Activated CD8-positive, alpha-beta memory T cell treated with anti-CD3 and anti-CD28 coated beads, Interleukin-2, amount 10 ng/mL, durations not matched to agents 7 days and 5 days (primary cell): ENCODE results near the gene NTN5. TPM values are rescaled to one million over a fixed set of nuclear protein-coding genes. Genes with fewer than 3 reads are reported as not detected.
A peak's percentile ranks its signal among the peaks of the same experiment; 100 is the strongest.
"Not testable (repeated sequence)": the region's sequence is repeated elsewhere in the genome, so short reads cannot be mapped to it uniquely, and the experiment has no call there.

Experiments used
- ATAC-seq: fragments of 150-1000 bp; cut with Tn5 transposase; one replicate; pipeline ENCODE4 v1.10.0; 2021; ENCODE audit warnings: moderate library complexity
- CTCF ChIA-PET: fragments of 350-600 bp; sonication (Branson Sonifier 250); formaldehyde crosslinking; loops from one replicate; lab custom pipeline; 2021; ENCODE audit warnings: antibody characterized with exemption; lab: Charles Lee
- DNase-seq: peaks from one replicate; pipeline ENCODE4 v3.0.0-alpha.2; 2020
- H3K27ac Mint-ChIP-seq: one replicate; pipeline ENCODE4 v1.8.0; 2021; ENCODE audit warnings: mild to moderate bottlenecking, mixed read lengths
- H3K27me3 Mint-ChIP-seq: one replicate; pipeline ENCODE4 v1.8.0; 2021; ENCODE audit warnings: mixed read lengths
- H3K36me3 Mint-ChIP-seq: one replicate; pipeline ENCODE4 v1.8.0; 2021; ENCODE audit warnings: mild to moderate bottlenecking, mixed read lengths
- H3K4me1 Mint-ChIP-seq: one replicate; pipeline ENCODE4 v1.8.0; 2021; ENCODE audit warnings: mixed read lengths
- H3K4me3 Mint-ChIP-seq: one replicate; pipeline ENCODE4 v1.8.0; 2021; ENCODE audit warnings: mild to moderate bottlenecking, moderate library complexity, mixed read lengths
- H3K9me3 Mint-ChIP-seq: one replicate; pipeline ENCODE4 v1.8.0; 2022; ENCODE audit warnings: low read depth, mixed read lengths
- total RNA-seq, 2 experiments: library from RNA; stranded (reverse); gene quantifications; one replicate each; pipeline ENCODE4 v1.2.3, GENCODE V29; 2021

The NTN5 gene
- total RNA-seq, 2 experiments from 2014 or later: 0.64 to 0.87 TPM

GRCh38 chr19:48658483-48658882, 14.3 kb downstream of the NTN5 start:
- DNase-seq (no peak), ATAC-seq (no peak)
- CTCF ChIA-PET: no interaction called here
- Mint-ChIP-seq H3K9me3 (no peaks in the 10 kb centered on the region), H3K36me3 (no peaks in the 10 kb centered on the region), H3K27me3 (peaks cover 5% of the 10 kb centered on the region), H3K4me1 (peaks cover 10% of the 10 kb centered on the region), H3K4me3 (no peak overlapping the region), H3K27ac (no peak overlapping the region)

DNA sequence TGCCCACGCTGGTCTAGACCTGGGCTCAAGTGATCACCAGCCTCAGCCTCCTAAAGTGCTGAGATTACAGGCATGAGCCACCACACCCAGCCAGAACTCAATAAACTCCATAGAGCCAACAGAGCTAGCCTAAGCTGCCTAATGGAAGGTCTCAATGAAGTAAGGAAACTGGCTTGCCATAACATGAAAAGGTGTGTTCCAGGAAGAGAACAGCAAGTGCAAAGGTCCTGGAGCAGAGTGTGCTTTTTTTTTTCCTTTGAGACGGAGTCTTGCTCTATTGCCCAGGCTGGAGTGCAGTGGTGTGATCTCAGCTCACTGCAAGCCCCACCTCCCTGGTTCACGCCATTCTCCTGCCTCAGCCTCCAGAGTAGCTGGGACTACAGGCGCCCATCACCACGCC, 15.0 kb downstream of the NTN5 start:
- H3K27me3 Mint-ChIP-seq, H3K27ac Mint-ChIP-seq, DNase-seq, H3K4me3 Mint-ChIP-seq, H3K36me3 Mint-ChIP-seq, H3K9me3 Mint-ChIP-seq, ATAC-seq, CTCF ChIA-PET: not testable (repeated sequence)
- H3K4me1 Mint-ChIP-seq: peaks cover 12% of the 10 kb centered on the region

GRCh38 chr19:48656840-48657474, 15.9 kb downstream of the NTN5 start:
- CTCF ChIA-PET: no interaction called here
- no peaks in the 10 kb centered on the region for H3K9me3 Mint-ChIP-seq
- H3K27ac Mint-ChIP-seq: no peak overlapping the region
- no peaks in the 10 kb centered on the region for H3K36me3 Mint-ChIP-seq
- no peak for DNase-seq
- ATAC-seq: no peak
- H3K4me1 Mint-ChIP-seq: peaks cover 16% of the 10 kb centered on the region
- no peak overlapping the region for H3K4me3 Mint-ChIP-seq
- H3K27me3 Mint-ChIP-seq: peaks cover 5% of the 10 kb centered on the region

DNA sequence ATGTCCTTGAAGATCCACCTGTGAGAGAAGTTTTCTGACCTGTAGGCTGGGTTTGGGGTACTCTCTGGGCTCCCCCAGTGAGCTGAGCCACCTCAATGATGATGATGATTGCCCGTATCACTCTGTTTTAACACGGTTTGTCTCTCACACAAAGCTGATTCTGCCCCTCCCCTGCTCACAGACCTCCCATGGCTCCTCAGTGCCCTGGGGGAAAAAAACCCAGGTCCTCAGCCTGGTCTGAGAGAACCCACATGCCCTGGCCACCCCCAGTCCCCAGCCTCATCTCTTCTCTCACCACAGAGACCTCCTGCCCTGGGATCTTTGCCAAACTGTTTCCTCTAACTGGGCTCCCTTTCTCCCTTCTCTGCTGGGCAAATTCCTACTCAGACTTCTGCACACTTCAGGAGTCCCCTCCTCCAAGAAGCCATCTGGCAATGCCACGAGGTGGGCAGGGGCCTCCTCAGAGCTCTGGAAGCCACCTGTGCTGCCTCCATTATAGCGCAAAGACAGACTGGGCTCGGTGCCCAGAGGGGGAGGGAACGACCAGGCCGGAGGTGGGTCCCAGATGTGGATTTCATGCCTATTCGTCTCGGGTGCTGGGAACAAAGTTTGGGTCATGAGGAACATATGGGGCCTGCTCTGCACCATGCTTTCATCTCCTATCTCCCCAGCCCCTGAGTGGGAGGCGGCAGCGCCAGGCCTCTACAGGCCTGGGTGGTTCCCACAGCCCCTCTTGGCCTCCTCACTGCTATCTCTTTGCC, 18.3 kb downstream of the NTN5 start:
- H3K4me1 Mint-ChIP-seq: peaks cover 13% of the 10 kb centered on the region
- H3K9me3 Mint-ChIP-seq: no peaks in the 10 kb centered on the region
- peaks cover 5% of the 10 kb centered on the region for H3K27me3 Mint-ChIP-seq
- no peak overlapping the region for H3K27ac Mint-ChIP-seq
- CTCF ChIA-PET: no interaction called here
- no peaks in the 10 kb centered on the region for H3K36me3 Mint-ChIP-seq
- ATAC-seq (no peak), DNase-seq (no peak)
- no peak overlapping the region for H3K4me3 Mint-ChIP-seq

GRCh38 chr19:48651683-48652048, 21.2 kb downstream of the NTN5 start:
- Mint-ChIP-seq H3K4me1 (peaks cover 25% of the 10 kb centered on the region), H3K36me3 (no peaks in the 10 kb centered on the region), H3K27ac (no peak overlapping the region), H3K27me3 (no peaks in the 10 kb centered on the region), H3K4me3 (no peak overlapping the region), H3K9me3 (no peaks in the 10 kb centered on the region)
- no peak for DNase-seq
- no peak for ATAC-seq
- CTCF ChIA-PET: no interaction called here

GRCh38 chr19:48650974-48651682, 21.7 kb downstream of the NTN5 start:
- Mint-ChIP-seq H3K4me1 (peaks cover 28% of the 10 kb centered on the region), H3K27ac (no peak overlapping the region), H3K27me3 (no peaks in the 10 kb centered on the region), H3K4me3 (no peak overlapping the region), H3K36me3 (no peaks in the 10 kb centered on the region), H3K9me3 (no peaks in the 10 kb centered on the region)
- no peak for DNase-seq
- CTCF ChIA-PET: no interaction called here
- no peak for ATAC-seq

DNA sequence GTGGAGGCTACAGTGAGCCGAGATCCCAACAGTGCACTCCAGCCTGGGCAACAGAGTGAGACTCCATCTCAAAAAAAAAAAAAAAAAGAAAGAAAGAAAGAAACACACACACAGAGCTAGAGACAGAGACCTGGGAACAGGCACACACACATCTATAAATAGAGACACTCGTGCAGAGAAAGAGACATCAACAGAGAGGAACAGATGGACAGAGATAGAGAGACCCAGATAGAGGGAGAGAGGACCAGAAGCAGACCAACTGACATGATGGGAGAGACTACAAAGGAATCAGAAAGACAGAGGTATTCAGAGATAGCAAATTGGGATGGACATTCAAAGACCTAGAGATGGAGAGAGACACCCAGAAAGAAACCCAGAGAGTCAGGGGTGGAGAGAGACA, 24.7 kb downstream of the NTN5 start:
- no peak overlapping the region for H3K27ac Mint-ChIP-seq
- peaks cover 38% of the 10 kb centered on the region for H3K4me1 Mint-ChIP-seq
- no peak for DNase-seq
- no peaks in the 10 kb centered on the region for H3K27me3 Mint-ChIP-seq
- H3K4me3 Mint-ChIP-seq: no peak overlapping the region
- no peaks in the 10 kb centered on the region for H3K9me3 Mint-ChIP-seq
- CTCF ChIA-PET: interaction anchor here (1.2 kb wide), 1 partner anchor 322 kb away, joined by 3 read pairs; no protein-coding TSS in a partner anchor
- no peaks in the 10 kb centered on the region for H3K36me3 Mint-ChIP-seq
- no peak for ATAC-seq

- CTCF ChIA-PET: interaction anchor here (0.9 to 3.9 kb wide), 10 partner anchors 10 to 324 kb away, joined by 3 to 27 read pairs (median 6); partner anchors contain the start of genes DBP and RASIP1
- Mint-ChIP-seq H3K27me3 (no peaks in the 10 kb centered on the region), H3K36me3 (no peaks in the 10 kb centered on the region), H3K4me3 (peak overlapping the region; percentile 42), H3K9me3 (no peaks in the 10 kb centered on the region), H3K4me1 (peaks cover 33% of the 10 kb centered on the region), H3K27ac (peak overlapping the region; percentile 77)
- ATAC-seq (no peak), DNase-seq (no peak)
Measured at GRCh38 chr19:48646722-48647216, 26.0 kb downstream of the NTN5 start.

GRCh38 chr19:48646001-48646721, 26.7 kb downstream of the NTN5 start, which contains the start of gene CA11:
CA11 (minus strand) TSS chr19:48646187; CDS start chr19:48645632, 555 bp downstream.
- peaks cover 33% of the 10 kb centered on the region for H3K4me1 Mint-ChIP-seq
- CTCF ChIA-PET: interaction anchor here (0.7 to 3.9 kb wide), 29 partner anchors 9 to 347 kb away, joined by 3 to 27 read pairs (median 5); partner anchors contain the start of genes BCAT2, DBP, HSD17B14 and RASIP1
- H3K36me3 Mint-ChIP-seq: no peaks in the 10 kb centered on the region
- peak within 1 kb of the TSS; percentile 77 for H3K27ac Mint-ChIP-seq
- peak; percentile 90 for ATAC-seq
- H3K27me3 Mint-ChIP-seq: peaks cover 2% of the 10 kb centered on the region
- no peaks in the 10 kb centered on the region for H3K9me3 Mint-ChIP-seq
- peak; percentile 94 for DNase-seq
- peak within 1 kb of the TSS; percentile 74 for H3K4me3 Mint-ChIP-seq

DNA sequence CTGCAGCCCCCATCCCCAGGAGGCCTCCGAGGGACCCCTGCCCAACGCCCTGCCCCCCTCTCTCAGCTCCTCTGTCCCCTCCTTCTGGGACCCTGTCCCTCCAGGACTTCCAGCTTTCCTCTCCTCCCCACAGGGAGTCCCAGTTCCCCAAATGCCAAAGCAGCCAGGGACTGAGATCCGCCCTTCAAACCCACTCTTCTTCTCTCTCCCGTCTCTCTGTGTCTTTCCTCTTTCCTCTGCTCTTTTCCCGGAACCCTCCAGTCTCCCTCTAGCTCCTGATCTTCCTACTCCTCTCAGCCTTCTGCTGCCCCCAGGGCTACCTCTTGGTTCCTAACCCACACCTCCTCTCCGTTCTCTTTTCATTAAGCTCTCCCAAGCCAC, 27.2 kb downstream of the NTN5 start:
- CTCF ChIA-PET: interaction anchor here (0.7 to 3.9 kb wide), 29 partner anchors 9 to 348 kb away, joined by 3 to 27 read pairs (median 5); partner anchors contain the start of genes BCAT2, DBP, HSD17B14 and RASIP1
- Mint-ChIP-seq H3K4me1 (peaks cover 31% of the 10 kb centered on the region), H3K27ac (peak overlapping the region; percentile 69), H3K27me3 (peaks cover 3% of the 10 kb centered on the region), H3K4me3 (peak overlapping the region; percentile 74), H3K9me3 (no peaks in the 10 kb centered on the region), H3K36me3 (no peaks in the 10 kb centered on the region)
- no peak for DNase-seq
- no peak for ATAC-seq

DNA sequence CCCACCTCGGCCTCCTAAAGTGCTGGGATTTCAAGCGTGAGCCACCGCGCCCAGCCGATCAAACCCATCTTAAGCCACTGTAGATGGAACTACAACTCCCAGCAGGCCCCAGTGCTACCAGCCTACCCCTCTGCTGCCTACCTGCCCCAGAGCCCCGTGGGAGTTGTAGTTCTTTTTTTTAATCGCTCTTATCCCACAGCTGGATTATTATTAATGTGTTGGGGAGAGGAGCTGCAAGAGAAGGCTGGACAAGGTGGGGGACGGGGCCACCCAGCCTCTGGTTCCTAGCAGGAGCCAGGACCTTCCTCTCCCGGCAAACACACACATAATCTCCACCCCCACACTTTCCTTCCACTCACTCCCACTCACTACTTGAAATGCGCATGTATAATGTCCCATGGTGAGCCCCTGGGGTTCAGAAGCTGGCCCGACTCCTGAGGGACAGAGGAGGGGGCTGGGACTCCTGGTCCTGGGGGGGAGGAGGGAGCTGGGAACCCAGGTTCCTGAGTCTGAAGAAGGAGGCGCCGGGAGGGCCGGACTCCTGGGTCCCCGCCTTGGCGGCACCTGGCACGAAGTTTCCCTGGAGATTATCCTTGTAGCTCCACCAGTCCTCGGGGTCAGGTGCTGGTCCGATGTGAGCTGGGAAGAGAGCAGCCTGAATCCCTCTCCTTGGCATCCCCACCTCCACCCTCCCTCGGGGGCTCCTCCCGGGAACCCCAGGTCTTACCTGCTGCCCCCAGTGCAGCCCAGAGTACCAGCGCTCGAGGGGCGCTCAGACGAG, 27.8 kb downstream of the NTN5 start:
- Mint-ChIP-seq H3K36me3 (no peaks in the 10 kb centered on the region), H3K27me3 (peaks cover 3% of the 10 kb centered on the region), H3K4me1 (peaks cover 32% of the 10 kb centered on the region), H3K27ac (peak overlapping the region; percentile 77), H3K9me3 (no peaks in the 10 kb centered on the region), H3K4me3 (peak overlapping the region; percentile 74)
- ATAC-seq: peak; percentile 71
- CTCF ChIA-PET: interaction anchor here (0.8 to 3.9 kb wide), 24 partner anchors 8 to 348 kb away, joined by 3 to 27 read pairs (median 5); partner anchors contain the start of genes BCAT2, DBP, HSD17B14 and RASIP1
- DNase-seq: peak; percentile 85

DNA sequence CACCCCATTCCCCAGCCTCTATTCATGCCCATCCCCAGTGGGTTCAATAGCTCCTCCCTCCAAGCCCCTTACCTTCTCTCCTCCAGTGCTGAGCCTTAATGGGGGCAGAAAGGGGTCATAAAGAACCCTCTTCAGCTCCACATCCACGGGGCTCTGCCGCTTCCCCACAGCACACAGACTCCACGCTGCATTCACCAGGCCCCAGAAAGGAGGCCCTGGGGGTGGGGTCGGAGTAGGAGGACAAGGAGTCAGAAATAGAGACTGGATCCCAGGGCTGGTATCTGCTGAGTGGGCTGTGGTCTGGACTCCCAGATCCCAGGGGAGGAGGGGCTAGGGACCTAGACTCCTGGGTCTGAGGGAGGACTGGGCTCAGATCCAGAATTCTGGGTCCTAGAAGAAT, 28.5 kb downstream of the NTN5 start:
- Mint-ChIP-seq H3K36me3 (no peaks in the 10 kb centered on the region), H3K4me3 (no peak overlapping the region), H3K27ac (no peak overlapping the region), H3K9me3 (no peaks in the 10 kb centered on the region), H3K4me1 (peaks cover 32% of the 10 kb centered on the region), H3K27me3 (peaks cover 5% of the 10 kb centered on the region)
- CTCF ChIA-PET: interaction anchor here (2.0 to 3.9 kb wide), 5 partner anchors 31 to 198 kb away, joined by 10 to 27 read pairs (median 19); partner anchors contain the start of gene RASIP1
- no peak for ATAC-seq
- no peak for DNase-seq
